CD1c-positive myeloid dendritic cell (primary cell): ENCODE measurements around the gene GDI2.
A peak's percentile ranks its signal among the peaks of the same experiment; 100 is the strongest.
"Not testable (repeated sequence)": the region's sequence is repeated elsewhere in the genome, so short reads cannot be mapped to it uniquely, and the experiment has no call there.

Experiments
- DNase-seq: peaks from one replicate; pipeline ENCODE4 v3.0.0-alpha.2; 2016; ENCODE audit errors: extremely low spot score

Gene GDI2

DNA sequence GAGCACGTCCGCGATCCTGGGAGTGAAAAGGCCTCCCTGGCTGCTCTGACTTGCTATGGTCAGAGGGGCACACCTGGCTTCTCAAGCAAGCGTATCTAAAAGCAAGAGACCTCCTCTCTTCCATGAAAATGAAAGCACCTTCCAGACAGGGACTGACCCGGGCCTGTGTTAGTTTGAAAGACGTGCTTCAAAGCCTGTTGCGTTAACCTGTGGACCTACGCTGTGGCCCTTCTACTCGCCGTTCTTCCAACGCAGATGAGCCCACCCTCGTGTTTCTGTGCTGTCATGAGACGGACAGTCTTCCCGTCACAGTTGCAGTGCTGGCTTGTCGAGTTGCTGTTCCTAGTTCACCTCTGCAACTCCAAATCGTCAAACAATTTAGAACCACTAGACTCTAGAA is 15.5 kb upstream of the GDI2 start:
- DNase-seq: no peak

DNA sequence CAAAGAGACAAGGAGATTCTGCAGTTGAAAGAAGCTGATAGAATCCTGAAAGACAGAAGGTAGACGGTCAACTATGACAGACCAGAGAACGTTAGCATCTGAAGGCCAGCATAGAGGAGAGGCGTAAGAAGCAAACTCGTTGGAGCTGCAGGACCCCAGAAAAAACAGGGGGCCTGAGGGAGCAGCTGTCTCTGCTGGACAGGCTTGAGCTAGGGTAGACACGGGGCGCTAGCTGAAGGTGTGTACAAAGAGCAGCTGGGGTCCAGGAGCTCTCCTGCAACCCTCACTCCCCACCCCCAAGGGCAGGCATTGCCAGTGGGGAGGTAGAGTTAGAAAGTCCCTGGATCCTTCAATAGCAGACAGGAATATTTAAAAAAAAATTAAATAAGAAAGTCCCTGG is 14.6 kb upstream of the GDI2 start:
- DNase-seq: no peak

DNA sequence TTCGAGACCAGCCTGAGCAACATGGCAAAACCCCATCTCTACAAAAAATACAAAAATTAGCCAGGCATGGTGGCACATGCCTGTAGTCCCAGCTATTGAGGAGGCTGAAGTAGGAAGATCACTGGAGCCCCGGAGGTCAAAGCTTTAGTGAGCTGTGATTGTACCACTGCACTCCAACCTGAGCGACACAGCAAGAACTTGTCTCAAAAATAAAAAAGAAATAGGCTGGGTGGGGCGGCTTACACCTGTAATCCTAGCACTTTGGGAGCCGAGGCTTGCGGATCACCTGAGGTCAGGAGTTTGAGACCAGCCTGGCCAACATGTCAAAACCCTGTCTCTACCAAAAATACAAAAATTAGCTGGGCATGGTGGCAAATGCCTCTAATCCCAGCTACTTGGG is 13.3 kb upstream of the GDI2 start:
- not testable (repeated sequence) for DNase-seq

DNA sequence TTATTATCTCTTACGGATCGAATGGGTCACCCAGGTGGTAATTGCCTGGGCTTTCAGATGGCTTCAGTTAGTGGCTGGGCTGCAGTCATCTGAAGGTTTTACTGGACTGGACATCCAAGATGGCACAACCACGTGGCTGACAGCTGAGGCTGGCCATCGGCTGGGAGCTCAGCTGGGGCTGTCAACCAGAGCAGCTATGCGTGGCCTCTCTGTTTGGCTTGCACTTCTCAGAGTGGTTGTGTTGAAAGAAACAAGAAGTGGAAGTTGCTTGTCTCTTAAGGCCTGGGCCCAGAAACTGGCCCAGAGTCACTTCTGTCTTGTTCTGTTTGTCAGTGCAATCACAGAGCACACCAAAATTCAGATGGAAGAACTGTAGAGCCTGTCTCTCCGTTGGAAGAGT is 5.7 kb upstream of the GDI2 start:
- DNase-seq: peak; percentile 58

DNA sequence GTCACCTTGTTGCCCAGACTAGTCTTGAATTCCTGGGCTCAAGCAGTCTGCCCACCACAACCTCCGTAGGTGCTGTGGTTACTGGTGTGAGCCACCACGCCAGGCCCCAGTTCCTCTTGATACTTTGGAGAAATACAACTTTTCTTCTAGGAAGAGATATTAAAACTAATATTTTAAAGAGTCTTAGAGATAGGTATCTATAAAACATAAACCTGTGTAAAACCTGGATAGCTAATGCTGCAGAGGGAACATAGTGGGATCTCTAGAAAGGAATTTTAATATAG is 4.8 kb upstream of the GDI2 start:
- no peak for DNase-seq

DNA sequence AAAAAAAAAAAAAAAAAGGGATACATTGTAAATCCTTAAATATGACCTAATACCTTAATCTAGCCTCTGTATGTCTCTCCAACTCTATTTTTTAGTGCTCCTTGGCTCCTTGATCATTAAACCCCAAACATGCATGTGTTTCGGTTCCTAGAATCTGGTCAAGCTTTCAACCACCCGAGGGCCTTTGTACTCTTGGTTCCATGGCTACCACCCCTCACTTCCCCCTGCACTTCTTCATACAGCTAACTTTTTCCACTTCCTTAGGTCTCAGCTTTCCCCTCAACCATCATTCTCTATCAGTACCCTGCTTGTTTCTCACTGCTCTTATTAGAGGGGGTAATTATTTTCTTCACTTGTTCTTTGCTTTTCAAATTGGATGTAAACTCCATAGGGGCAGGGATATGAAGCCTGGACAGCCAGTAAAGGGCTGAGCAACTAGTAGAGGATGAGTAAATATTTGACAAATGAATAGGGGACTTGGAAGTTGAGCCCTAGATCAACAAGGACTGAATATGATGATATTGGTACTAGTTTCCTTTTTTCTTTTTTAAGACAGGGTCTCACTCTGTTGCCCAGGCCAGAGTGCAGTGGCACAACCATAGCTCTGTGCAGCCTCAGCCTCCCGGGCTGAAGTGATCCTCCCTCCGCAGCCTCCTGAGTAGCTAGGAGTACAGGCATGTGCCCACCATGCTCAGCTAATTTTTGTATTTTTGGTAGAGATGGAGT is 4.3 kb upstream of the GDI2 start:
- DNase-seq: peak; percentile 69

DNA sequence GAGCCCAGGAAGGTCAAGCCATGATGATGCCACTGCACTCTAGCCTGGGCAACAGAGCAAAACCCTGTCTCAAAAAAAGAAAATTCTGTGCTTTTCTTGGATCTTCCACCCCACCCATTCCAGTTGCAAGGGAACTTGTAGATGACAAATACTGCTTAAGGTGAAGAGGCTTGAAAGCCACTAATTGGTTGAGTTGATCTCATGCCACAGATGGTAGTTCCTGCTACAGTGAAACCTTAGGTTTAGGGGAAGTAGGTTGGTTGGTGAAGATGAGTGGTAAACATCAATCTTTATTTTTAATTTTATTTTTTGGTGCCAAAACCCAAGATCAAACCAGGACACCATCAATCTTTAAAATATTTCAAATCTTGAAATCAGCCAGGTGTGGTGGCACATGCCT is 2.9 kb upstream of the GDI2 start:
- peak; percentile 50 for DNase-seq

DNA sequence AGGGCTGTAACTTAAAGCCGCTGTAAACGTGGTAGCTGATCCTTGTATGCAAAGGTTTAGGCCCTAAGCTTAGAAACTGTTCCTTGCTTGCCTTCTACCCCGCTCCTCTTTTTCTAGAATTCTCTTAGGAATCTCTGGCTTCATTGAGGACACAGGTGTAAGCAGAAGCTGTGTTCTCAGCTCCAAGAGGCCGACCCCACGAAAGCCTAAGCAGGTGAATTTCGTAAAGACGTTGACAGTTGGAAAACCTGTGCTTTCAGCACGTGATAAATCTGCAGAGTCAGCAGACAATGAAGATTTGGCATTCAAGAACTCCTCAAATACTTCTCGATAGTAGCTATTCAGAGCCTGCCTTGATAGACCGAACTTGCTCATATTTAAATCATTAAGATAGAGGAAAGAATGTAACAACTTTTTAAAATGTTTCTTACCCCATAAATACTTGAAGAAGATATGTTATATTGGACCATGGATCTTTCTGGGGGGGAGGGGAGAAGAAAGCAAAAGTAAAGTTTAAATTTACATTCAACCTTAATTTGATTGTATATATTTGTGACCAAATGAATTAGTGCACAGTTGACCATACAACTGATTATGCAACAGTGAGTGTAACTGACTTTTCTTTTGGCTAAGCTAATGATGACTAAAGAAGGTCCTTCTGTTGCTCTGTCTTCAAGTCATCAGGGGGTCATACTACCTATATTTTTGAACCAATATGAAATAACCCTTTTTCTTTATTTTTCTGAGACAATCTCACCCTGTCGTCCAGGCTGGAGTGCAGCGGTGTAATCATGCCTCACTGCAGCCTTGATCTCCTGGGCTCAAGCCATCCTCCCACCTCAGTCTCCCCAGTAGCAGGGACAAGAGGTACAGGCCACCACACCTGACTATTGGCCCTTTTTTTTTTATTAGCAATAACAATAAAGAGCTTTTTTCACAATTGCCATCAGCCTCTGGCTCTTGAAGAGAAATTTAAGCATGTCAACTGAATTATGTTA is 1.2 kb upstream of the GDI2 start:
- no peak for DNase-seq

DNA sequence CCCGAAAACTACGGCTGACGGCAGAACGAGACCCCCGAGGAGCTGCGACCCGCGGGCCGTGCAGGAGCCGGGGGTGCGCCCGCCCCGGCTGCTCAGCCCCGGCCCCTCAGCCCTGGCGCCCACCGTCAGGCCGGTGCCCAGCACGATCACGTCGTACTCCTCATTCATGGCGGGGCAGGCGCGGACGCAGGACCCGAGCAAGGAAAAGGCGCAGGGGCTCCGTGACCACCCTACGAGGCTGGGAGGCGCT is 218 bp downstream of the GDI2 start:
- no peak for DNase-seq

DNA sequence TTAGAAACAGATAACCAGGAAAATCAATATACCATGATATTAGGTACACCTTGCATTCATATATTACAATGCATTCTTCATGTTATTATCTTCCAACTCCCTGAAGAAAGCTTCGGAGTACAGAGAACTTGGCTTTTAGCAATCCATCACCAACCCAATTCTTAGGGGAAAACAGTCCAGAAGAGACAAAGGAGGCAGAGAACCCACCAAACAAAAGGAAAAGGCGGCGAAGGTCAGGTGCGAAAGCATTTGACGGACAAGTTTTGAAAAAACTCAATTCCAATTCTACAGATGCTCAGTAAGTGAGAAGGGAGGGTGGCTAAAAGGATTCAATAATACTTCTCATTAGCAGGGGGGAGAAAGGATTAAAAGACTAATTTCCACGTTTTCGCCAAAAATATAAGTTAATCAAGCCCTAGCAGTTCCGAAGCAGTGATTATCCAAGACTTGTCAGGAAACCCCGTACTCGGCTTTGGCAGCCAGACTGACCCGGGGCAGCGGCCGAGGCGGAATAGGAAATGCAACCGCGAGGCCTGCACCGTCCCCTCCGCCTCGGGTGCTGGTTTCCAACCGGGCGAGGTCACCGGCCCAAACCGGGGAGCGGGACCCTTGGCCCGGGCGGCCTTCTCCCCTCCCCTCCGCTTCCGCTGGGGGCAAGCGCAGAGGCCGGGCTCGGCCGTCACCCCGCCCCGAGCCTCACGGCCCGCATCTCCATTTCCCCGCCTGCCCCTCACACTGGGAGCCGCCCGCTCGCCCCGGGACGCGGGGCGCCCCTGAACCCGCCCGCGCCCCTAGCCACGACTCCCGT is 747 bp downstream of the GDI2 start:
- DNase-seq: peak; percentile 51

DNA sequence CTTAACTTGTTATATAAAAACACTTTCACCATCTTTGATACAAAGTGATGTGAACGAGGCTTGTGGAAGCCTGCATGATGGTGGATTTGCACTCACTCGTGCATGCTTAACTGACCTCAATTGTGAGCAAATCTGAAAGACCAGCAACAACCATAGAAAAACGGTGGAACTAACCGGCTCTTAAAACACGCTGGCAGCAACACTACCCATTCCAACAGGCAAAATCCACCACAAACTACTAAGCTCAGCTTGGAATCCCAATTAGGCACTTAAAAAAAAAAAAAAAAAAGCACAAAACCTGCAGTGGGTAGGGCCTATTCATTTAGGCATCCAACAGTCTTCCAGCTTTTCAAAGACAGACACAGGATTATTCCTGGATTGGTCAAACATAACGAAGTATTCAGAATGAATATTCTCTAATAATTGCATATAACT is 1.8 kb downstream of the GDI2 start:
- no peak for DNase-seq

DNA sequence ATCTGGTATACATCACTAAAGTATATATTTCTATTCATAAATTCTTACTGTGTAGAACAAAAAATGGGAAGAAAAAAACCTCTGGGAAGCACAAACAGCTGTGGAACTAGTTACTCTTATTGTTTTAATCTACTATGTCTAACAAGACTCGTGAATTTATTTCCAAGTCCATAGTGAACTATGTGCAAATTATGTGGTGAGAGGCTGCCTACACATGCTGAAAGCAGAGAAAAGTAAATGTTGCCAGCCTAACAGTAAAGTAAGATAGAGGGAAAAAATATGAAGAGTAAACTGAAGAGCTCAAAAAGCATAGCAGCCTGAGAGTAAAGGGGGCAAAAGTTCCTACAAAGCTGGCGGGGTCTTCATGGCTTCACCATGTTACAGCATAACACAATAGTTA is 3.0 kb downstream of the GDI2 start:
- DNase-seq: no peak

DNA sequence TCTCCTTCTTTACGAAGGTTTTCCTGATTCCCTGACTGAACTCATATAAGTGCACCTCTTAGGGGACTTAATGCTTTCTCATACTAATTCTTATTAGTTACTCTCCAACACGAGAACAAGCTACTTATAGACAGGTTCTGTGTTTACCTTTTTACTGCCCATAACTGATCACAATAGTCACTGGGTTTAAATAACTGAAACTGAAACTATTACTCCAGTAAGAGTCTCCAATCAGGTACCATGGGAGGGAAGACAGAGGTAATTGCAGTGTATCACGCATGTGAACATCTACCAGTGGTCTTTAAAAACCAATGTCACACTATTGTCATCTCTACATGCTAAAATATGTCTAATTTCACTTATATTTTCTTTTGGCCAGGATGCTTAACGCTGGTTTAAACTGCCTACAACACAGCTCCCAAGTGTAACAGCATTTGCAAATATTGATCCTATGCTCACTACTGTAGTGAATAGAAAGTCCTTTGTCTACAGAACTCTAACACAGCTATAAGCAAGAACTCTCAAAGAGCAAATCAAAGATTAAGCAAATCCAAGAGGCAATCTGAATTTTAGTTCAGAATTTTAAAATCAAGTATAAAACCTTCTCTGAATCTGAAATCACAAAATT is 3.6 kb downstream of the GDI2 start:
- no peak for DNase-seq

DNA sequence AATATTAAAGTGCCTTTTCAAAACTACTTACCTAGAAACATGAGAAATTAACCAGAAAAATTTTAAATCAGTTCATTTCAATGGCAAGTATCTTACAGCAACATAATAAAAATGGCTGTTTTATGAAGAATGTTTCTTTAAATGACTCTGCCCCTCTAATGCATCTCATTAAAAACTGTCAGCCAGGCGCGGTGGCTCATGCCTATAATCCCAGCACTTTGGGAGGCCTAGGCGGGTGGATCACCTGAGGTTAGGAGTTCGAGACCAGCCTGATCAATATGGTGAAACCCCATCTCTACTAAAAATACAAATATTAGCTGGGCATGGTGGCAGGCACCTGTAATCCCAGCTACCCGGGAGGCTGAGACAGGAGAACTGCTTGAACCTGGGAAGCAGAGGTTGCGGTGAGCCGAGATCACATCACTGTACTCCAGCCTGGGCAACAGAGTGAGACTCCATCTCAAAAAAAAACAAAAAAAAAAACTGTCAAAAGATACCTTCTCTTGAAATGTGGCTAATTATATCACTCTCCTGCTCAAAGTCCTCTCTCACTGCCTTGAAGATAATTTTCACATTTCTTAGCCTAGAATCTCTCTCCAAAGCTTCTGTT is 4.3 kb downstream of the GDI2 start:
- DNase-seq: not testable (repeated sequence)

DNA sequence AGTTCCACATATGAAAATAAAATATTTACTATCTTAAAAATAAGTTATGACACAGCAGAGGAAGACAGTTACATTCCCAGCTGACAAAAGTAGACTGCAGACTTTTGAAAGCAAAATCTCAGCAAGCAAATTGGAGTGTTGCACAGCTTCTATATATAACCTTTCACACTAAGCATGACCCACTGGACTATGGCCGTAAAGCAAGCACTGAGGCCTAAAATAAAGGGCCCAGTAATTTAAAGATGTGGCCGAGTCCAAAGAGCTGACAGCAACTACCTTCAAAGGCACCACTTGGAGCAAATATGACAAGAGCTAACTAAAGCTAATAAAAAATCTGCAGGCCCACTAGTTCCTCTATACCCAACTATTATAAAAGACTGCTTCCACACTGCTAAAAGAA is 6.5 kb downstream of the GDI2 start:
- no peak for DNase-seq

DNA sequence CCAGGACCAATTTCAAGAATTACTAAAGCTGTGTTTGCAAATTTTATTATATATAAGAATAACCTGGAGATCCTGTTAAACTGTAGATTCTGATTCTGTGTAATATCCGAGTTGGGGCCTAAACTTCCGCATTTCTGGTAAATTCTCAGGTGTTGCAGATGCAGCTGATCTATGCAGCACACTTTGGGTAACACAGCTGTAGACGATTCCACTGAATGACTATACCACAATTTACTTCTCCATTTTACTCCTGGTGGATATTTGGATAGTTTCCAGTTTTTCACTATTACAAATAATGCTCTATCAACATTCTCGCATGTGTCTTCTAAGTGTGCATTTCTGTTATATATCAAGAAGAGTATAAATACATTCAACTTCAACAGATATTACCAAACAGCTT is 7.5 kb downstream of the GDI2 start:
- DNase-seq: peak; percentile 48

DNA sequence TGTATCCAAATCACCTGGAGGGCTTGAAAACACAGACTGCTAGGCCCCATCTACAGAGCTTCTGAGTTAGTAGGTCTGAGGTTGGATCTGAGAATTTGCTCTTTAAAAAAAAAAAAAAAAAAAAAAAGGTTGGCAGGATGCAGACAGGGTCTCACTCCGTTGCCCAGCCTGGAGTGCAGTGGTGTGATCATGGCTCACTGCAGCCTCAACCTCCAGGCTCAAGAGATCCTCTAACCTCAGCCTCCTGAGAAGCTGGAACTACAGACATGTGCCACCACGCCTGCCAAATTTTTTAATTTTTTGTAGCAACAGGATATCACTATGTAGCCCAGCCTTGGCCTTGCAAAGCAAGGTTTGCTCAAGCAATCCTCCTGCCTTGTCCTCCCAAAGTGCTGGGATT is 8.0 kb downstream of the GDI2 start:
- DNase-seq: no peak

DNA sequence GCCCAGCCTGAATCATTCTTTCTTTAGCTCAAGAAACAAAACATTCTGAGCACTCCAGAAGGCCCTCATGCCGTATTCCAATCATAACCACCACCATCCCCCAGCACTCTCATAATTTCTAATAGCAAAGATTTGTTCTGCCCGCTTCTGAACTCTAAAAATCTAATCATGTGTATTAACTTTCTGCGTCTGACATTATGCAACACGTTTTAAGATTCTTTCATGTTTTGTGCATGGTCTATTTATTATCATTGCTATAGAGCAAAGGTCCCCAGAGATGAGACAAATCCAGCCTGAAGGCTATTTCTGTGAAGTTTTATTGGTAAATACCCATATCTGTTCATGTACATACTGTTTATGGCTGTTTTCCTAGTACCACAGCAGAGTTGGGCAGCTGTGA is 8.8 kb downstream of the GDI2 start:
- no peak for DNase-seq

DNA sequence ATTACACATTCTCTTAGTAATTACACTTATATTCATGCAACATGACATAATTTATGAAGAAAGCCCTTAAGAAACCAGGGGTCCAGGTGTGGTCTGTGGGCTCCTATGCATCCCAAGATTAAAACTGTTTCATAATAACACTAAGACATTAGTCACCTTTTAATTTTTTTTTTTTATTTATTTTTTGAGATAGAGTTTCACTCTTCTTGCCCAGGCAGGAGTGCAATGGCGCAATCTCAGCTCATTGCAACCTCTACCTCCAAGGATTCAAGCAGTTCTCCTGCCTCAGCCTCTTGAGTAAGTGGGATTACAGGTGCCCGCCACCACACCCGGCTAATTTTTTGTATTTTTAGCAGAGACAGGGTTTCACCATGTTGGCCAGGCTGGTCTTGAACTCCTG is 12.5 kb downstream of the GDI2 start:
- DNase-seq: no peak

DNA sequence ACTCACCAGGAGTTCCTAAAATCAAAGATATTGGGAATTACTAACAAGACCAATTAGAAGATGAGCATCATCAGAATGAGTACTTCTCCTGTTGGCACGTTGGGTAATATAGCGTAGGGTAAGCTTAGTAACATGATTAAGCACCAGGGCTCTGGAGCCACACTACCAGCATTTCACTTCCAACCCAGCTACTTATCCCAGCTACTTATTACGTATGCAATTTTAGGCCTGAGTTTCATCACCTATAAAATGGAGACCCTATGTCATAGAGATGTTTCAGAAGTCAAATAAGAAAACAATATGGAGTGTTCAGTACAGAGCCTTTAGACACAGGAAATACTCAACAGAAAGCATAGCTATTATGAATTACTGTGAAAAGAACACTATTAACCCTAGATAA is 19.0 kb downstream of the GDI2 start:
- no peak for DNase-seq

DNA sequence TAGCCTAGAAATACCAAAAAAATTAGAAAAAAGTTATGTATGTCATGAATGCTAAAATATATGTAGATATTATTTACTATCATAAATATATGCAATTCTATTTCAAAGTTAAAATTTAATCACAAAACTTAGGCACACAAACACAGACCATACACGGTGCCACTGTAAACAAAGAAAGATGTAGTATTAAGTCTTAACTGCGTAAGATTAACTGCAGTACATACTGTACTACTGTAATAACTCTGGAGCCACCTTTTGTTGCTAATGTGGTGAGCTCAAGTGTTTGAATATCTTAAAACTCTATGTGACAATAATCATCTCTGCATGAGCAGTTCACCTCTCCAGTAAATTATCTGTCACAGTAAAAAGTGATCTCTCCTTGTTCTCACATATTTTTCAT is 23.6 kb downstream of the GDI2 start:
- no peak for DNase-seq

DNA sequence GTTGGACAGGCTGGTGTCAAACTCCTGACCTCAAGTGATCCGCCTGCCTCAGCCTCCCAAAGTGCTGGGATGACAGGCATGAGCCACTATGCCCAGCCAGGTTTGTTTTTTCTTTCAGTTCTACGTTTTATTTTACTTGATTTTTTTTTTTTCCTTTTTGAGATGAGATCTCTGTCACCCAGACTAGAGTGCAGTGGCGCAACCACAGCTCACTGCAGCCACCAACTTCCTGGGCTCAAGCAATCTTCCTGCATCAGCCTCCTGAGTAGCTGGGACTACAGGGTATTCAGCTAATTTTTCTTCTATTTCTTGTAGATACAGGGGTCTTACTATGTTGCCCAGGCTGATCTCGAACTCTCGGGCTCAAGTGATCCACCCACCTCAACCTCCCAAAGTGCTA is 24.3 kb downstream of the GDI2 start:
- no peak for DNase-seq
